ENCODE data around the gene UBE2L6. TPM values are rescaled to one million over a fixed set of nuclear protein-coding genes. Genes with fewer than 3 reads are reported as not detected.

The UBE2L6 gene
- total RNA-seq, 1 donor from 2014 or later = 48.1 TPM

DNA sequence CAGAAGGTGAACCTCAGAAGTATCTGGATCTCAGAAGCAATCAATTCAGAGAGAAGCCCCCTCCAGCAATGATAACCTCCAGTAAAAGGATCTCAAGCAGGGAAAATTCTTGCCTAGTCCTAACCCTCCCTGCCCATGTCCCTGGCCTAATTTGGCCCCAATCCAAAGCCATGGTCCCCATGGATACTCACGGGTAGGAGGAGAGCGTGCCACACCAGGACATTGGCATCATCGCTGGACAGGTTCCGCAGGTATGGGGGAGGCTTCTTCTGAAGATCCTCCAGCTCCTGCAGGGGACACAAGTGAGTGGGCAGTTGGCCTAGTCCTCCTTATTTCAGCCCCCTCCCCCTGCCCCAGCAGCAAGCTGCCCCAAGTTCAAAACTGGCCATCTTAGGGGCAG is 7.3 kb downstream of the UBE2L6 start:
- Histone ChIP-seq H3K4me3 (no peak overlapping the region), H3K4me1 (no peaks in the 10 kb centered on the region), H3K27me3 (no peaks in the 10 kb centered on the region), H3K9me3 (no peaks in the 10 kb centered on the region), H3K27ac (no peak overlapping the region), H3K36me3 (peaks cover 0 to 40% of the 10 kb centered on the region in 2 donors)
- DNase-seq (ENCODE audit: extremely low spot score in 2 of 2) = no peak
- intact Hi-C loops (cut with DNase I) = no loop called here
- no peak for TF ChIP-seq POLR2A (IDR thresholded peaks at IDR 0.05)
- TF ChIP-seq POLR2AphosphoS5 (IDR thresholded peaks at IDR 0.05; ENCODE audit: insufficient read depth in 1 of 2, low read depth in 1 of 2) = no peak
- no peak for TF ChIP-seq CTCF (IDR thresholded peaks at IDR 0.05)

DNA sequence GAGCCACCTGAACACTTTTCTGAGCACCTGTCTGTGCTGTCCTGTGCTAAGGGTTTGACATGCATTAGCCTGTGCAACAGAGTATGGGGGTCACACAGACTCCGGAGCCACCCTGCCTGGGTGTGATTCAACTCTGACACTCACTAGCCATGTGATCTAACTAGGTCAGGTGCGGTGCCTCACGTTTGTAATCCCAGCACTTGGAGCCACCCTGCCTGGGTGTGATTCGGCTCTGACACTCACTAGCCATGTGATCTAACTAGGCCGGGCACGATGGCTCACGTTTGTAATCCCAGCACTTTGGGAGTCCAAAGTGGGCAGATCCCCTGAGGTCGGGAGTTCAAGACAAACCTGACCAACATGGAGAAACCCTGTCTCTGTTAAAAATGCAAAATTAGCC is 11.4 kb downstream of the UBE2L6 start:
- no peaks in the 10 kb centered on the region for H3K27me3 ChIP-seq
- no peaks in the 10 kb centered on the region for H3K9me3 ChIP-seq
- no peak overlapping the region for H3K4me3 ChIP-seq
- no peaks in the 10 kb centered on the region for H3K4me1 ChIP-seq
- H3K36me3 ChIP-seq = peaks cover 0 to 79% of the 10 kb centered on the region in 2 donors
- no peak overlapping the region for H3K27ac ChIP-seq
- intact Hi-C loops (cut with DNase I) = no loop called here
- DNase-seq (ENCODE audit: extremely low spot score in 2 of 2) = no peak
- TF ChIP-seq CTCF (IDR thresholded peaks at IDR 0.05) = no peak
- no peak for TF ChIP-seq POLR2AphosphoS5 (IDR thresholded peaks at IDR 0.05; ENCODE audit: insufficient read depth in 1 of 2, low read depth in 1 of 2)
- TF ChIP-seq POLR2A (IDR thresholded peaks at IDR 0.05) = no peak

DNA sequence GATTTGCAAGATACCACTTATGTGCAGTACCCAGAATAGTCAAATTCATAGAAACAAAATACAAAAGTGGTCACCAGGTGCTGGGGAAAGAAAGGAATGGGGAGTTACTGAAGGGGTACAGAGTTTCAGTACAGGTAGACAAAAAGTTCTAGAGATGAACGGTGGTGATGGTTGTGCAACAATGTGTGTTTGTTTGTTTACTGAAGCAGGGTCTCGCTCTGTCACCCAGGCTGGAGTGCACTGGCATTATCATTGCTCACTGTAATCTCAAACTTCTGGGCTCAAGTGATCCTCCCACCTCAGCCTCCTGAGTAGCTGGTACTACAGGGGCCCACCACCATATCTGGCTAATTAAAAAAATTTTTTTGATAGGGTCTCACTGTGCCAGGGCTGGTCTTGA is 12.1 kb downstream of the UBE2L6 start:
- no peaks in the 10 kb centered on the region for H3K4me1 ChIP-seq
- no peaks in the 10 kb centered on the region for H3K27me3 ChIP-seq
- H3K4me3 ChIP-seq = no peak overlapping the region
- no peak for DNase-seq (ENCODE audit: extremely low spot score in 2 of 2)
- intact Hi-C loops (cut with DNase I) = no loop called here
- no peak overlapping the region for H3K27ac ChIP-seq
- TF ChIP-seq CTCF (IDR thresholded peaks at IDR 0.05) (no peak), POLR2AphosphoS5 (IDR thresholded peaks at IDR 0.05; ENCODE audit: insufficient read depth in 1 of 2, low read depth in 1 of 2) (no peak), POLR2A (IDR thresholded peaks at IDR 0.05) (no peak)
- H3K9me3 ChIP-seq = no peaks in the 10 kb centered on the region
- peaks cover 0 to 84% of the 10 kb centered on the region in 2 donors for H3K36me3 ChIP-seq

DNA sequence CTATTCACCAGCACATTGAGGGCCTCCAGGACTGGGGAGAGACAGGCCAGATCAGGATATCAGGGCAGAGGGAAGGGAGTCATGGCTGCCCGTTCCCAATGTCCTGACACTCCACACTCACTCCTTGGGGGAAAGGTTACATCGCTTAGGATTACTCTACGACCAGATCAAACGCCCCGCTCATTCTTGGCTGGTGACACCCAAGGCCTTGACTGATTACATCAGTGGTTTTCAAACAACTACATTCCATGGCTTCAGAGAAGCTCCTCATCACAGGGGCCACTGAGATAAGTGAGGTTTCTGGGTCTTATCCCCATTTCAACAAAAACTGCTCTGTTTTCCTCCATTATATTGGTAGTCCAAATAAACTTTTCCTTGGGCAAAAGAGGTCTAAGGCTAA is 15.0 kb downstream of the UBE2L6 start:
- DNase-seq (ENCODE audit: extremely low spot score in 2 of 2) = no peak
- Histone ChIP-seq H3K27ac (no peak overlapping the region), H3K4me3 (no peak overlapping the region), H3K9me3 (no peaks in the 10 kb centered on the region), H3K36me3 (peaks cover 0 to 90% of the 10 kb centered on the region in 2 donors), H3K4me1 (no peaks in the 10 kb centered on the region), H3K27me3 (no peaks in the 10 kb centered on the region)
- TF ChIP-seq CTCF (IDR thresholded peaks at IDR 0.05) (no peak), POLR2AphosphoS5 (IDR thresholded peaks at IDR 0.05; ENCODE audit: insufficient read depth in 1 of 2, low read depth in 1 of 2) (no peak), POLR2A (IDR thresholded peaks at IDR 0.05) (no peak)
- intact Hi-C loops (cut with DNase I) = no loop called here

GRCh38 chr11:57551941-57552340 is 15.5 kb downstream of the UBE2L6 start:
- no peak for DNase-seq (ENCODE audit: extremely low spot score in 2 of 2)
- Histone ChIP-seq H3K4me1 (no peaks in the 10 kb centered on the region), H3K4me3 (no peak overlapping the region), H3K27me3 (no peaks in the 10 kb centered on the region), H3K9me3 (no peaks in the 10 kb centered on the region), H3K36me3 (peaks cover 0 to 85% of the 10 kb centered on the region in 2 donors), H3K27ac (no peak overlapping the region)
- intact Hi-C loops (cut with DNase I) = no loop called here
- TF ChIP-seq POLR2A (IDR thresholded peaks at IDR 0.05) (no peak), CTCF (IDR thresholded peaks at IDR 0.05) (no peak), POLR2AphosphoS5 (IDR thresholded peaks at IDR 0.05; ENCODE audit: insufficient read depth in 1 of 2, low read depth in 1 of 2) (no peak)

Data from vagina (tissue), 2 donors.